ENCODE data around the gene CNGA3.
"Not testable (repeated sequence)": the region's sequence is repeated elsewhere in the genome, so short reads cannot be mapped to it uniquely, and the experiment has no call there.

The CNGA3 gene

GRCh38 chr2:98404556-98405250 is 58.4 kb downstream of the CNGA3 start:
- no peak for DNase-seq

GRCh38 chr2:98405301-98405700 is 59.0 kb downstream of the CNGA3 start:
- no peak for DNase-seq

GRCh38 chr2:98408155-98408554 is 61.9 kb downstream of the CNGA3 start:
- DNase-seq: no peak

- peak in 4 of 5 donors; percentile 23 to 74 (median 52) for DNase-seq
Observed at GRCh38 chr2:98412751-98413458, 66.6 kb downstream of the CNGA3 start.

- DNase-seq: not testable (repeated sequence)
Observed at GRCh38 chr2:98414246-98414645, 68.0 kb downstream of the CNGA3 start.

- DNase-seq: not testable (repeated sequence)
Observed at GRCh38 chr2:98415719-98416248, 69.5 kb downstream of the CNGA3 start.

- no peak for DNase-seq
Observed at GRCh38 chr2:98416383-98417159, 70.3 kb downstream of the CNGA3 start.

GRCh38 chr2:98419544-98419943 is 73.3 kb downstream of the CNGA3 start:
- no peak for DNase-seq

GRCh38 chr2:98419977-98420725 is 73.9 kb downstream of the CNGA3 start:
- DNase-seq: no peak

GRCh38 chr2:98422449-98422848 is 76.2 kb downstream of the CNGA3 start:
- DNase-seq: no peak

GRCh38 chr2:98426771-98427170 is 80.5 kb downstream of the CNGA3 start:
- DNase-seq: no peak

- no peak for DNase-seq
Observed at GRCh38 chr2:98432145-98432544, 85.9 kb downstream of the CNGA3 start.

- no peak for DNase-seq
Observed at GRCh38 chr2:98433363-98433964, 87.2 kb downstream of the CNGA3 start.

GRCh38 chr2:98434492-98434891 is 88.2 kb downstream of the CNGA3 start:
- no peak for DNase-seq

GRCh38 chr2:98435670-98436069 is 89.4 kb downstream of the CNGA3 start:
- DNase-seq: not testable (repeated sequence)

GRCh38 chr2:98436734-98437133 is 90.5 kb downstream of the CNGA3 start:
- no peak for DNase-seq

GRCh38 chr2:98438190-98439133 is 92.2 kb downstream of the CNGA3 start:
- peak in 1 of 5 donors; percentile 89 for DNase-seq

GRCh38 chr2:98441706-98442450 is 95.6 kb downstream of the CNGA3 start:
- DNase-seq: no peak

- DNase-seq: no peak
Observed at GRCh38 chr2:98442488-98442887, 96.2 kb downstream of the CNGA3 start.

Data from T-helper 1 cell (primary cell).